ENCODE results near the gene MVP.

The MVP gene

GRCh38 chr16:29809850-29810698 is 10.2 kb upstream of the MVP start:
- Histone ChIP-seq H3K9me3 (no peaks in the 10 kb centered on the region), H3K4me1 (peaks cover 62% of the 10 kb centered on the region), H3K9ac (peak overlapping the region; percentile 98), H3K36me3 (peaks cover 20% of the 10 kb centered on the region), H4K20me1 (peaks cover 37% of the 10 kb centered on the region), H3K27ac (peak overlapping the region; percentile 77), H3K27me3 (no peaks in the 10 kb centered on the region), H3K4me3 (peak overlapping the region; percentile 83), H3K4me2 (peak overlapping the region; percentile 99)
- no peak for TF ChIP-seq Cebpa-rat (IDR thresholded peaks at IDR 0.05)

- Histone ChIP-seq H3K9me3 (no peaks in the 10 kb centered on the region), H3K4me2 (peak overlapping the region; percentile 99), H3K4me1 (peaks cover 64% of the 10 kb centered on the region), H4K20me1 (peaks cover 37% of the 10 kb centered on the region), H3K27ac (peak overlapping the region; percentile 77), H3K27me3 (no peaks in the 10 kb centered on the region), H3K36me3 (peaks cover 20% of the 10 kb centered on the region), H3K9ac (peak overlapping the region; percentile 98), H3K4me3 (peak overlapping the region; percentile 83)
- TF ChIP-seq Cebpa-rat (IDR thresholded peaks at IDR 0.05) = no peak
Observed at GRCh38 chr16:29810699-29811169, 9.5 kb upstream of the MVP start.

- H3K27me3 ChIP-seq = no peaks in the 10 kb centered on the region
- H3K4me3 ChIP-seq = peak overlapping the region; percentile 83
- peaks cover 64% of the 10 kb centered on the region for H3K4me1 ChIP-seq
- H3K36me3 ChIP-seq = peaks cover 20% of the 10 kb centered on the region
- H3K27ac ChIP-seq = peak overlapping the region; percentile 77
- peak overlapping the region; percentile 98 for H3K9ac ChIP-seq
- no peak for TF ChIP-seq Cebpa-rat (IDR thresholded peaks at IDR 0.05)
- H3K4me2 ChIP-seq = peak overlapping the region; percentile 99
- peaks cover 37% of the 10 kb centered on the region for H4K20me1 ChIP-seq
- no peaks in the 10 kb centered on the region for H3K9me3 ChIP-seq
Observed at GRCh38 chr16:29811170-29811895, 8.9 kb upstream of the MVP start.

- H3K4me1 ChIP-seq = peaks cover 65% of the 10 kb centered on the region
- H3K27me3 ChIP-seq = no peaks in the 10 kb centered on the region
Observed at GRCh38 chr16:29811896-29812665, 8.2 kb upstream of the MVP start, which contains the start of gene PRRT2. PRRT2 (plus strand) TSS chr16:29812193; CDS start chr16:29813055, 862 bp downstream.

GRCh38 chr16:29812754-29813643 is 7.3 kb upstream of the MVP start:
- Histone ChIP-seq H3K9me3 (no peaks in the 10 kb centered on the region), H4K20me1 (peaks cover 45% of the 10 kb centered on the region), H3K4me1 (peaks cover 74% of the 10 kb centered on the region), H3K27me3 (no peaks in the 10 kb centered on the region), H3K9ac (peak overlapping the region; percentile 98), H3K4me3 (peak overlapping the region; percentile 83), H3K36me3 (peaks cover 25% of the 10 kb centered on the region), H3K27ac (peak overlapping the region; percentile 86), H3K4me2 (peak overlapping the region; percentile 99)
- no peak for TF ChIP-seq Cebpa-rat (IDR thresholded peaks at IDR 0.05)

More at GRCh38 chr16:29811896-29812665, 8.2 kb upstream of the MVP start, which contains the start of gene PRRT2:
- Histone ChIP-seq H4K20me1 (peaks cover 37% of the 10 kb centered on the region), H3K27ac (peak within 1 kb of the TSS; percentile 86), H3K4me3 (peak within 1 kb of the TSS; percentile 83), H3K9ac (peak within 1 kb of the TSS; percentile 98), H3K9me3 (no peaks in the 10 kb centered on the region), H3K36me3 (peaks cover 20% of the 10 kb centered on the region), H3K4me2 (peak within 1 kb of the TSS; percentile 99)
- no peak for TF ChIP-seq Cebpa-rat (IDR thresholded peaks at IDR 0.05)

GRCh38 chr16:29813644-29814562 is 6.4 kb upstream of the MVP start:
- no peak for TF ChIP-seq Cebpa-rat (IDR thresholded peaks at IDR 0.05)
- peaks cover 78% of the 10 kb centered on the region for H3K4me1 ChIP-seq
- H3K27ac ChIP-seq = peak overlapping the region; percentile 86
- peaks cover 45% of the 10 kb centered on the region for H4K20me1 ChIP-seq
- peak overlapping the region; percentile 99 for H3K4me2 ChIP-seq
- no peaks in the 10 kb centered on the region for H3K27me3 ChIP-seq
- H3K4me3 ChIP-seq = peak overlapping the region; percentile 83
- H3K9ac ChIP-seq = peak overlapping the region; percentile 98
- H3K36me3 ChIP-seq = peaks cover 29% of the 10 kb centered on the region
- no peaks in the 10 kb centered on the region for H3K9me3 ChIP-seq

- peaks cover 45% of the 10 kb centered on the region for H4K20me1 ChIP-seq
- peak overlapping the region; percentile 86 for H3K27ac ChIP-seq
- H3K4me2 ChIP-seq = peak overlapping the region; percentile 99
- H3K4me1 ChIP-seq = peaks cover 78% of the 10 kb centered on the region
- H3K4me3 ChIP-seq = peak overlapping the region; percentile 83
- no peaks in the 10 kb centered on the region for H3K27me3 ChIP-seq
- peaks cover 30% of the 10 kb centered on the region for H3K36me3 ChIP-seq
- H3K9ac ChIP-seq = peak overlapping the region; percentile 98
- no peak for TF ChIP-seq Cebpa-rat (IDR thresholded peaks at IDR 0.05)
- H3K9me3 ChIP-seq = no peaks in the 10 kb centered on the region
Observed at GRCh38 chr16:29814592-29814991, 5.7 kb upstream of the MVP start.

Data from BLaER1 (cell line).